NCI-H446 treated with DMSO at 0.1 percent for 48 hours (cell line): ENCODE measurements around the gene MS4A4E.
"Not testable (repeated sequence)": the region's sequence is repeated elsewhere in the genome, so short reads cannot be mapped to it uniquely, and the experiment has no call there.

ENCODE experiments used
- DNase-seq: peaks from one replicate; lab custom pipeline; 2025; lab: John Stamatoyannopoulos, UW

Gene MS4A4E

GRCh38 chr11:60175860-60176275 lies 67.1 kb downstream of the MS4A4E start:
- no peak for DNase-seq

GRCh38 chr11:60172011-60172410 lies 70.9 kb downstream of the MS4A4E start:
- no peak for DNase-seq

DNA sequence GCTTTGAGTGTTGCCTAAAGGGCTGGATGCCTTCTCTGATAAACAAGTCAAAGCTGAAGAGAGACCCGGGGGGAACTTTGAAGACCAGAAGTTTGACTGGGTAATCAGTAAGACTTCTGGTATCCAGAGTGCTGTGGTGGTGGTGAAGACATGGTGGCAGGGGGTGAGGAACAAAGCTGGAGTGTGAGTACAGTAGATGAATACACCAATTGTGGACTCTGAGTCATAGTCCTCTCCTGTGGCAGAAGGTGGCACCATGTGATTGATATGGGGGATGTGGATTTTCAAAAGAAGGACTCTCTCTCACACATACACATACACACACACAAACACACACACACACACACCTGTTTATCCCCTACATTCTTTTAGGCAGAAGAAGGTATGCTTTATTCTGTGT lies 72.4 kb downstream of the MS4A4E start:
- no peak for DNase-seq

GRCh38 chr11:60169264-60169915 lies 73.5 kb downstream of the MS4A4E start:
- DNase-seq, result no peak

GRCh38 chr11:60168306-60168705 lies 74.6 kb downstream of the MS4A4E start:
- no peak for DNase-seq

DNA sequence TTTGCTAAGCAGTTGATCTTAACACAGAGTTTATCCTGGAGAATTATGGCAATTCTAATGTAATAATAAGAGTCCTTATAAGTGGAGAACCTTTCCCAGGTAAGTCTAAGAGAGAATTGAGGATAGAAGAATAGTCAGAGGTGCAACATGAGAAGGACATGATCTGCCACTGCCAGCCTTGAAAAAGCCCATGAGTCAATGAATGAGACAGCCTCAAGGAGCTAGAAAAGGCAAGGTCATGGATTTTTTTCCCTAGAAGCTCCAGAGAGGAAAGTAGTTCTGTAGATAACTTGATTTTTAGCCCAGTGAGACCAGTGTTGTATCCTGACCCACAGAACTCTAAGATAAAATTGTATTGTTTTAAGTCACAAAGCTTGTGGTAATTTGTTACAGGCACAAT lies 77.0 kb downstream of the MS4A4E start:
- DNase-seq, result no peak

DNA sequence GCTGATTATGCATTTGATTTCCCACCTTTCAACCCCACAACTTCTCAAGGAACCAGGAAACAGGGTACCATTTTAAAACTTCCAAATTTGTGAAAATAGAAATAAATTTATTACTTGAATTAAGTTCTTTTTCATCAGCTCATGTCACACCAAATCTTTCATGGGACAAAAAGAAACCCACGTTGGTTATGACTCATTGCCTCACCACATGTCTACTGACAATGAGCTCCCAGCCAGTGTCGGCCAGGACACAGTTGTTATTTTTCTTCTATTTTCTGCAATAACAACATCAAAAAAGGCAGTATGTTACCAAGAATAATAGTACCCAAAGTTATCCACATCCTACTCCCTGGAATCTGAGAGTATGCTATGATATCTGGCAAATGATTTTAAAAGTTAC lies 77.4 kb downstream of the MS4A4E start:
- DNase-seq, result no peak

DNA sequence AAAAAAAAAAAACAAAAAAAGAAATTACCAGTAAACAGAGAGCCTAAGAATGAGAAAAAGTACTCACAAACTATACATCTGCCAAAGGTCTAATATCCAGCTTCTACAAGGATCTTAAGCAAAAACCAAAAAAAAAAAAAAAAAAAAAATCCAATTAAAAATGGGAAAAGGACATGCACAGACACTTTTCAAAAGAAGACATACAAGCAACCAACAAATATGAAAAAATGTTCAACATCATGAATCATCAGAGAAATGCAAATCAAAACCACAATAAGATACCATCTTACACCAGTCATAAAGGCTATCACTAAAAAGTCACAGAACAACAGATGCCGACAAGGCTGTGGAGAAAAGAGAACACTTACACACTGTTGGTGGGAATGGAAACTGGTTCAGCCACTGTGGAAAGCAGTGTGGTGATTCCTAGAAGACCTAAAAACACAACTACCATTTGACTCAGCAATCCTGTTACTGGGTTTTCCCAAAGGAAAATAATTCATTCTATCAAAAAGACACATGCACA lies 78.3 kb downstream of the MS4A4E start:
- DNase-seq, result no peak

- DNase-seq, result no peak
These were observed 81.2 kb downstream of the MS4A4E start for GRCh38 chr11:60161766-60162165.

DNA sequence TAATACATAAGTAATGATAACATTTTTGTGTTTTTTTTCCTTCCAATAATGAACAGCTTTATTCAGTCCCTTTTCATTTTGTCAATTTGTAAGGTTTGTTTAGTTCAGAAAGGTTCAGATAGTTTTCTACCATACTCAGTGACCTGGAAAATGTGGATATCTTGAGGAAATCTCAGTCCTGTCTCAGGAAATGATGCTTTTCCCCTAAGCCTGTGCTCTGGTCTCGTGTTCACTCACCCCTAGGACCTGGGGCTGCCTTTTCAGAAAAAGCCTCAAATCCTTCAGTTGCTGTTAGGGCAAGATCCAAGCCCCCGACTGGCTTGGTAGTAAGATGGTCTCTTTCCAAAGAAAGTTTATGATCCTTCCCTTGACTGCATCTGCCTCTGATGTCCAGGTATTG lies 81.8 kb downstream of the MS4A4E start:
- no peak for DNase-seq

DNA sequence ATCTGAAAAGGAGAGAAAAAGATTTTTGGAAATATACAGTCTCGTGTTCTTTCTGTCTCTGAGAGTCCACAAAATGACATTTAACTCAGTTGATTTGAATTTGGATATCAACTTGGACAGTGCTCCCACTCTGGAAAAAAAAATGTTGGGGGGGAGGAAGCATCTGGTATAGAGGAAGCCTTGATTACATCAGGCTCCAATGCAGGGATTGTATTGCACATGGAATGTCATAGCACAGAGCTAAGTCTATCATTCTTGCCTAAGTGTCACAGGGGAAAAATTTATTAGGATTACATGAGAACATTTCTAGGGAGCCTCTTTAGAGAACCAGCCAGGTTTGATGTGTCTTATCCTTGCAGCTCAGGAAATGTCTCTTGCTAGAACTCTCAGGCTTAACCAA lies 83.1 kb downstream of the MS4A4E start:
- no peak for DNase-seq

DNA sequence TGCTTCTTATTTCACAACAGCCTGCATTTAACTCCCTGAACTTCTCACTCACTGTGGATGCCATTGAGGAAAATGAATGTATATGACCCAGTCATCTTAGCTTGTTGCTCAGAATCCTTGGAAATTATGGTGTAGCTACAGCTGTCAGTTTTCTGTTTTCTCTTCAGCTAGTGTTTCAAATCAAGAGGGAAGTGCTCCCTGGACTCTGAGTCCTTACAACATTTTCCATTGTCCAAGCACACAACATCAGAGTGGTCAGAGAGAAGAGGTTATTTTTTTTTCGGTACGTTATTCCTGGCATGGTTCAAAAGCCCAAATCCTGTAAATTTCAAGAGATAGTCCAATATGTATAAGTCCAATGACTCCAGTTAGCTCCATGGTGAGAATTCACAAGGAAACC lies 83.7 kb downstream of the MS4A4E start:
- DNase-seq, result no peak

GRCh38 chr11:60158636-60159035 lies 84.3 kb downstream of the MS4A4E start:
- DNase-seq, result no peak

DNA sequence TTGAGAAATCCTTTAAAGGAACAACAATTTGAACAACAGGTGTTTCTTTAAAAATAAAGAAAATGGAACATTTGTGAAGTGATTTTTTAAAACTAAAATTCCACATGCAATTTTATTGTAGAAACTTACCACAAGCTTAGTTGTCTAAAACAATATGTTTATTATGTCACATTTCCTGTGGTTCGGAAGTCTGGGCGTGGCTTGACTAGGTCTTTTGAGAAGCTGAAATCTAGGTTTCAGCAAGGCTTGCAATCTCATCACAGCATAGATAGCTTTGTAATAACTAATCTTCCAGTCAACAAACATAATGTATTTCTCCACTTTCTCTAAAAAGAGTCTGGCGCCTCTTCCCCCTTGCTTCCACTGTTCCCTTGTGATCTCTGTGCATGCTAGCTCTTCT lies 87.0 kb downstream of the MS4A4E start:
- no peak for DNase-seq

DNA sequence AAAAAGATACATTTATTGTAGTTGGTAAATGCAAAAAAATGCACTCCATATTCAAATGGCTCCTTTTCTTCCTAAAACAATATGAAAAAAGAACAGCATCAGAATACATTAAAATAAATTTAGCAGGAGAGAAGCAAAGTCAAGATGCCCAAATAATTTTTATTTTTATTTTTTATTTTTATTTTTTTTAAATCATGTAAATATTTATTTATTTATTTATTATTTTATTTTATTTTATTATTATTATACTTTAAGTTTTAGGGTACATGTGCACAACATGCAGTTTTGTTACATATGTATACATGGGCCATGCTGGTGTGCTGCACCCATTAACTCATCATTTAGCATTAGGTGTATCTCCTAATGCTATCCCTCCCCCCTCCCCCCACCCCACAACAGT lies 90.2 kb downstream of the MS4A4E start:
- not testable (repeated sequence) for DNase-seq

GRCh38 chr11:60150279-60150678 lies 92.7 kb downstream of the MS4A4E start:
- DNase-seq, result no peak
